ENCODE measurements around the gene FHIT.

FHIT gene

DNA sequence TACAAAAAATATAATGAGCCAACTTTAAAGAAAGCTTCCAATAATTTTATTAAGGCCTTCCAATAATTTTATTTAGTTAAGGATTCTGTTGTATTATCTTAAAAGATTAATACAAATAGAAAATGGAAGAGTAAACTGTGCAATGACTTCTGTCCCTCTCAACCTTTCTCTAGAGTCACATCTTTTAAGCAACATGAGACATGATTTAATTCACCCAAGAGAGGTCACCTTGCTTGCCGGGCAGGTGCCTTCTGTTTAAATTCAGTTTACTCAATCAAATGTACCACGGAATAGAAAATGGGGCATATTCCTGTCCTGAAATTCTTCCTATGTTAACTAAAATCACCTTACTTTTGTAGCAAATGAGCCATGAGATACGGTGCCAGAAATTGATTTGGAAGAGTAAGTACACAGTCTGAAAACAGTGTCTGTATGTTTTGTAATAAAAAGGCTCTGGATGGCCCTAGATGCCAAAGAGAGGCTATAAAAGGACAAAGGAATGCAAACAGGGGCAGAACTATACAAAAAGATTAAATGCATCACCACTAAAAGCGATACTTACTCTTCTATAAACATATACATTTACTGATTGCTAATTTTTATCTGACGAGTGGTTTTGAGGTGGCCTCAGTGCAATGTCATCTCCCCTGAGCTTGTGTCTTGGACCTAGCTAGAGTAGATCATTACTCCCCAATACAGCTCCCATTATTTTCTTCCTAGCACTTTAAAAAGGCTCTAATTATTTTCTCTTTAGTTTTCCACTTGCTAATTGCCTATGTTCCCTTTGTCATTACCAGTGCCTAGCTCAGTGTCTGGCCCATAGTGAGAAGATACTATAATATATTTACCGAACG, 134.0 kb downstream of the FHIT start:
- in situ Hi-C loops (cut with MboI; ENCODE audit: low sequenced_read_pairs, unreplicated experiment): no loop called here
- TF ChIP-seq CTCF (IDR thresholded peaks at IDR 0.05; ENCODE audit: borderline replicate concordance, control extremely low read depth, extremely low read depth, insufficient read depth, missing control alignments): no peak
- no peak for DNase-seq (ENCODE audit: low spot score)

- no peak for TF ChIP-seq CTCF (IDR thresholded peaks at IDR 0.05; ENCODE audit: borderline replicate concordance, control extremely low read depth, extremely low read depth, insufficient read depth, missing control alignments)
- in situ Hi-C loops (cut with MboI; ENCODE audit: low sequenced_read_pairs, unreplicated experiment): no loop called here
- DNase-seq (ENCODE audit: low spot score): no peak
These were observed 136.8 kb downstream of the FHIT start for GRCh38 chr3:61114316-61114953.

GRCh38 chr3:61111825-61112224, 139.4 kb downstream of the FHIT start:
- in situ Hi-C loops (cut with MboI; ENCODE audit: low sequenced_read_pairs, unreplicated experiment): no loop called here
- DNase-seq (ENCODE audit: low spot score): no peak
- TF ChIP-seq CTCF (IDR thresholded peaks at IDR 0.05; ENCODE audit: borderline replicate concordance, control extremely low read depth, extremely low read depth, insufficient read depth, missing control alignments): no peak

DNA sequence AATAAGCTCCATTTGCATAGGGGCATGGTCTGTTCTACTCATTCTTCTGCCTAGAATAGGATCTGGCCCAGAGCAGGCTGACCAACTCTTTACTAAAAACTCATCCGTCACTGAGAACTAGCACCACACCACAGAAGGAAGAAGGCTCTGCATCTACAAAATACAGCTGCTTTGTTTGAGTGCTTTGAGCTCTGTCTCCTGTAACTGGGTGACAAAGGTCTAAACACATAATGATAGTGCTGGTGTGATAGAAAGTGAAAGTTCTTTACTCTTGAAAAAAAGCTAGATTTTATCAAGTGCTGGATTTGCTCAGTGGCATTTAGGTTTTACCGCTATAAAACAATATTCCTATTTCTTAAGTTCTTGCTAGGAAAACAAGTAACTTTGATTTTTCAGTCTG, 140.7 kb downstream of the FHIT start:
- no peak for TF ChIP-seq CTCF (IDR thresholded peaks at IDR 0.05; ENCODE audit: borderline replicate concordance, control extremely low read depth, extremely low read depth, insufficient read depth, missing control alignments)
- in situ Hi-C loops (cut with MboI; ENCODE audit: low sequenced_read_pairs, unreplicated experiment): no loop called here
- no peak for DNase-seq (ENCODE audit: low spot score)

DNA sequence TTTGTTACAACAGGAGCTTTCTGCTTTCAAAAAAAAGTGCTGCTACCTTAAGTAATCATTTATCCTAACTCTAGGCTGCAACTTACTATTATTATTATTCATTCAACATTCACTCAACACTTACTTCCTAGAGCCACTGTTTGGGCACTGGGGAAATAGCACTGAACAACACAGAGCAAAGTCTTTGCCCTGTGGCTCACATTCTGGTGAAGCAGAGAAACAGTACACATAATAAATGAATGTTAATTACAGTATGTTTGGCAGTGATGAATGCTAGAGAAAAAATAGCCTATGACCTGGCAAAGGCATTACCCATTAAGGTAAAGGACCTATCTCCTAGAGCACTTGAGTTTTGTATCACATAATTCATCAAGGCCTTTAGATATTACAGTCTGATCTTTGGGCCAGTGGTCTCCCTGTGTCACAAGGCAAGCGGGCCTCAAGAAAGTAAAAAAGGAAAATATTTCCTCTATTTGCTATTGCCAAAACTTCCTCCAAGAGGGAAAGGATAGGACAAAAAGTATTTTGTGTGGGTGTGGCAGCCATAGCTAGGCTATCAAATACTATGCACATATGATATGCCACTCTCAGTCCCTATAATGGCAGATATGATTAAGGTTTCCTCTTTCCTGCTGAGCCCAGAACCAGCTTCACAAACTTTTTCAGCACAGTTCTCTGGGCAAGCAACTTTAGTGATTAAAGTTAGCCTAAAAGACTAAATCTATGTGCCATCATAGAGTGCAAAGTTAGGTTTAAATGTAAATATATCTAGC, 142.8 kb downstream of the FHIT start:
- in situ Hi-C loops (cut with MboI; ENCODE audit: low sequenced_read_pairs, unreplicated experiment): no loop called here
- TF ChIP-seq CTCF (IDR thresholded peaks at IDR 0.05; ENCODE audit: borderline replicate concordance, control extremely low read depth, extremely low read depth, insufficient read depth, missing control alignments): no peak
- DNase-seq (ENCODE audit: low spot score): no peak

DNA sequence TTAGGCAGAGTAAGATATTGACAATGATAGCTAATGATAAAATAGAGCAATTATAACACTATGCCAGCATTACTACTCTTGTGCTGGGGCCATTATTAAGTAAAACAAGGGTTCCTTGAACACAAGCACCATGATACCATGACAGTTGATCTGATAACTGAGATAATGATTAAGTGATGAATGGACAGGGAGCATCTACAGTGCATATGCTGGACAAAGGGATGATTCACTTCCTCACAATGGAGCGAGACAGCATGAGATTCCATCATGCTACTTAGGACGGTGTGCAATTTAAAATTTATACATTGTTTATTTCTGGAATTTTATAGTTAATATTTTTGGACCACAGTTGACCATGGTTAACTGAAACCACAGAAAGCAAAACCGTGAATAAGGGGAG, 156.6 kb downstream of the FHIT start:
- DNase-seq (ENCODE audit: low spot score): no peak
- in situ Hi-C loops (cut with MboI; ENCODE audit: low sequenced_read_pairs, unreplicated experiment): no loop called here
- TF ChIP-seq CTCF (IDR thresholded peaks at IDR 0.05; ENCODE audit: borderline replicate concordance, control extremely low read depth, extremely low read depth, insufficient read depth, missing control alignments): no peak
